ENCODE results near the gene TSPAN5. TPM values are rescaled to one million over a fixed set of nuclear protein-coding genes. Genes with fewer than 3 reads are reported as not detected.

TSPAN5 gene
- total RNA-seq, 6 experiments from 2014 or later, result 59.6 to 75.4 (median 67.6) TPM

DNA sequence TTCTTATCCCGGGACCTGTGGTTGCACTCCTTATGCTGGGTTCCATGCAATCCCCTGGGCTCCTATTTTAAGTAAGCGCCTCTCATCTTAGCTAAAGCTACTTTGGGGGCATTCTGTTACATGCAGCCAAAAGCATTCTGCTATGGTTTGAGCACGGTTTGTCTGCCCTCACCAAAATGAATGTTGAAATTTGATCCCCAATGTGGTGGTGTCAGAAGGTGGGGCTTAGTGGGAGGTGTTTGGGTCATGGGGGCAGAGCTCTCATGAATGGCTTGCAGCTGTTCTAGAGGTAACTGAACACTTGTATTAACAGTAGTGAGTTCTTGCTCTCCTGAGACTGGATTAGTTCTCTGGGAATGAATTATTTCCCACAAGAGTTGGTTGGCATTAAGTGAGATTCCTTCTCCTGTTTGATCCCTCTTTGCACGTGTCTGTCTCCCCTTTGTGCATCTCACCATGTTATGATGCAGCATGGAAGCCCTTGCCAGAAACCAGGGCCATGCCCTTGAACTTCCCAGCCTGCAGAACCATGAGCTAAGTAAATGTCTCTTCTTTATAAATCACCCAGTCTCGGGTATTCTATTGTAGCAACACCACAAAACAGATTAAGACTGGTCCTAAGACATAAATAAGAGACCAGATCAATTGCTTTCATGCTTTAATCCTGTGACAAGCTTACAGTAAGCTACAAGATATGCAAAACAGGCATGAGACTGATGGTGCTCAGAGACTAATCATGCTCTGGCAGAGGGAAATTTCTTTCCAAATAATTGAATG lies 141.8 kb downstream of the TSPAN5 start:
- Mint-ChIP-seq H3K36me3 (ENCODE audit: low read depth) (no peaks in the 10 kb centered on the region; the same call in 1 of the 2 replicates), H3K9me3 (no peaks in the 10 kb centered on the region), H3K27ac (peak overlapping the region; percentile 95), H3K27me3 (ENCODE audit: insufficient read depth) (no peaks in the 10 kb centered on the region; the same call in 1 of the 2 replicates), H3K4me3 (peak overlapping the region; percentile 79), H3K4me1 (ENCODE audit: low read depth) (peaks cover 89% of the 10 kb centered on the region)
- DNase-seq, result no peak
- no peak for TF ChIP-seq CTCF (IDR thresholded peaks at IDR 0.05)

GRCh38 chr4:98516042-98516440 lies 142.4 kb downstream of the TSPAN5 start:
- Mint-ChIP-seq H3K4me1 (ENCODE audit: low read depth) (peaks cover 89% of the 10 kb centered on the region), H3K9me3 (no peaks in the 10 kb centered on the region), H3K27ac (peak overlapping the region; percentile 95), H3K36me3 (ENCODE audit: low read depth) (no peaks in the 10 kb centered on the region; the same call in 1 of the 2 replicates), H3K27me3 (ENCODE audit: insufficient read depth) (no peaks in the 10 kb centered on the region; the same call in 1 of the 2 replicates), H3K4me3 (peak overlapping the region; percentile 79)
- TF ChIP-seq CTCF (IDR thresholded peaks at IDR 0.05), result no peak
- DNase-seq, result peak; percentile 77

DNA sequence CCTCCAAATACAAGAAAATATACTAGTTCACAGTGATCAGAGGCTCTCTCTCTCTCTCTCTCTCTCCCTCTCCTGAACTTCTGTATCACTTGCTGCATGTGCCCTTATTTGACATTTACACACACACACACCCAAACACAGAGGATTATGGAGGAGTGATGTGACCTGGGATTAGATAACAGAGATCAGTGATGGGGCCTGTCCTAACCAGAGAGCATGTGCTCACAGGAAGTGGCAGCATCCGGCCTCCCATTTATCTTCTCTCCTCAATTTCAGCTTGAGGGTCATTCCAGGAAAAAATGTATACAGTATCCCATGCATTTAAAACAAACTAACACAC lies 143.0 kb downstream of the TSPAN5 start:
- DNase-seq, result no peak
- Mint-ChIP-seq H3K27ac (peak overlapping the region; percentile 95), H3K4me3 (peak overlapping the region; percentile 16; the same call in 1 of the 2 replicates), H3K27me3 (ENCODE audit: insufficient read depth) (no peaks in the 10 kb centered on the region; the same call in 1 of the 2 replicates), H3K9me3 (no peaks in the 10 kb centered on the region), H3K4me1 (ENCODE audit: low read depth) (peaks cover 93% of the 10 kb centered on the region), H3K36me3 (ENCODE audit: low read depth) (no peaks in the 10 kb centered on the region; the same call in 1 of the 2 replicates)
- no peak for TF ChIP-seq CTCF (IDR thresholded peaks at IDR 0.05)

- peaks cover 93% of the 10 kb centered on the region for H3K4me1 Mint-ChIP-seq (ENCODE audit: low read depth)
- no peak for TF ChIP-seq CTCF (IDR thresholded peaks at IDR 0.05)
- peak overlapping the region; percentile 95 for H3K27ac Mint-ChIP-seq
- peak overlapping the region; percentile 16; the same call in 1 of the 2 replicates for H3K4me3 Mint-ChIP-seq
- no peaks in the 10 kb centered on the region for H3K9me3 Mint-ChIP-seq
- DNase-seq, result no peak
- H3K36me3 Mint-ChIP-seq (ENCODE audit: low read depth), result no peaks in the 10 kb centered on the region; the same call in 1 of the 2 replicates
- no peaks in the 10 kb centered on the region; the same call in 1 of the 2 replicates for H3K27me3 Mint-ChIP-seq (ENCODE audit: insufficient read depth)
These were observed 143.5 kb downstream of the TSPAN5 start for GRCh38 chr4:98514741-98515469.

- H3K4me1 Mint-ChIP-seq (ENCODE audit: low read depth), result peaks cover 93% of the 10 kb centered on the region
- no peaks in the 10 kb centered on the region for H3K9me3 Mint-ChIP-seq
- no peaks in the 10 kb centered on the region; the same call in 1 of the 2 replicates for H3K36me3 Mint-ChIP-seq (ENCODE audit: low read depth)
- H3K27me3 Mint-ChIP-seq (ENCODE audit: insufficient read depth), result no peaks in the 10 kb centered on the region; the same call in 1 of the 2 replicates
- H3K27ac Mint-ChIP-seq, result peak overlapping the region; percentile 65
- H3K4me3 Mint-ChIP-seq, result no peak overlapping the region
- TF ChIP-seq CTCF (IDR thresholded peaks at IDR 0.05), result no peak
- no peak for DNase-seq
These were observed 145.5 kb downstream of the TSPAN5 start for GRCh38 chr4:98512918-98513317.

All from HFFc6 (cell line).